ENCODE results near the gene SRC. TPM values are rescaled to one million over a fixed set of nuclear protein-coding genes. Genes with fewer than 3 reads are reported as not detected.

The SRC gene
- total RNA-seq, 1 donor from 2014 or later: 20.7 TPM

GRCh38 chr20:37381621-37382471 is 35.9 kb downstream of the SRC start:
- DNase-seq (ENCODE audit: low spot score): no peak

GRCh38 chr20:37382482-37383120 is 36.7 kb downstream of the SRC start:
- DNase-seq (ENCODE audit: low spot score): no peak

DNA sequence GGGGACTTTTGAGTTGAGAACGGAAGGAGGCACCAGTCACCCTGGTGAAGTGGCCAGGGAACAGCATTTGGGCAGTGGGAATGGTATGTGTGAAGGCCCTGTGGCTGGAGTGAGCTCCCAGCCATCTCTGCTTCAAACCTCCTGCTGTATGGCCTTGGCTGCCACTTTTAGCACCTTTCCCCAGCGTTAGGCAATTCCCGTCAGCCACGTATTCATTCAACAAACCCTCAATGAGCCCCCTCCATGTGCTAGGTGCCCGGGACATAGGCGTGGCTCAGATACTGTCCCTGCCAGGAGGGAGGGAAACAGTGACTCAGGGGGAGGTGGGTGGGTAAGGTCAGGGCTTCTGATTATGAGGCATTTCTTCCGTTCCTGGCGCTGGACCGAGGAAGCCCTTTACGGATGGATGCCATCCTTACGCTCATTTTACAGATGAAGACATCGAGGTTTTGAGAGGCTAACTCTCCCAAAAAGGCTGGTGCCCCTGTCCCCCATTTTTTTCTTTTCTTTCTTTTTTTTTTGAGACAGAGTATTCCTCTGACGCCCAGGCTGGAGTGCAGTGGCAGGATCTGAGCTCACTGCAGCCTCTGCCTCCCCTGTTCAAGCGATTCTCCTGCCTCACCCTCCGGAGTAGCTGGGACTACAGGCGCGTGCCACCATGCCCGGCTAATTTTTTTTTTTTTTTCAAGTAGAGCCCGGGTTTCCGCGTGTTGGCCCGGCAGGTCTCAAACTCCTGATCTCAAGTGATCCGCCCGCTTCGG is 37.5 kb downstream of the SRC start:
- DNase-seq (ENCODE audit: low spot score): no peak

DNA sequence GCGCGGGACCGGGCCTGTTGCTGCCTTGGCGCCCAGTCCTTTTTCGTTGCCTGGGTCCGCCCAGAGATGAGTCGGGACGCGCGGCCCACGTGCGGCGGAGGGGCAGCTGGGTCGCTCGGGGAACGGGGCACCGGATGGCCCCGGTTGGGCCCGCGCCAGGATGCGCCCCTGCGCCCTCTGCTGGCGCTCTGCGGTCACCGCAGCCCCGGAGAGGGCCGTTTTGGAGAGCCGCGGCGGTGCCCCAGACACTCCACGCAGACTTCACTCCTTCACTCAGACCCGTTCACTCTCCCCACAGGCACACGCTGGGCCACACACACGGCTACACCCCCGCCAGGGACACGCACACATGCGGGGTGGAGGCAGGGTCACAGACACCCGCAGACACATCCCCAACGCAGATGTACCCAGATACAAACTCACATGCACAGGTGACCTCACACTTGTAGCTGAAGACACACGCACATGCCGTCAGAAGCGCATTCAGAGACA is 38.8 kb downstream of the SRC start:
- peak; percentile 58 for DNase-seq (ENCODE audit: low spot score)

DNA sequence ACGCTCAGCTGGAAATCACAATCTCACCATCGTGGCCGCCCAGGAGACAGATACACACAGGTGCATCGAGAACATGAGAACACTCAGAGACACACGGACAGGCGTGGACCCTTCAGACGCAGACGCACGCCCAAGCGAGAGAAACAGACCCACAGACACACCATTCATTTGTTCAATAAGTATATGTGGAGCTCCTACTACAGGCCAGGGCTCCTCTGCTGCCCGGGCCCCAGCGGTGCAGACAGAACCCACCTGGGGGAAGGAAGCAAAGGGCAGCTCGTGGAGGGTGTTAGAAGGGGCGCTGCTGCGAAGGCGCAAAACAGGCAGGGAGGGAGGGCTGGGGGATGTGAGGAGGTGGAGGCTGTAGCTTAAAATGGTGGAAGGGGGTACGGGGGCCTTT is 39.2 kb downstream of the SRC start:
- no peak for DNase-seq (ENCODE audit: low spot score)

- no peak for DNase-seq (ENCODE audit: low spot score)
Measured at GRCh38 chr20:37385659-37386504, 39.9 kb downstream of the SRC start.

DNA sequence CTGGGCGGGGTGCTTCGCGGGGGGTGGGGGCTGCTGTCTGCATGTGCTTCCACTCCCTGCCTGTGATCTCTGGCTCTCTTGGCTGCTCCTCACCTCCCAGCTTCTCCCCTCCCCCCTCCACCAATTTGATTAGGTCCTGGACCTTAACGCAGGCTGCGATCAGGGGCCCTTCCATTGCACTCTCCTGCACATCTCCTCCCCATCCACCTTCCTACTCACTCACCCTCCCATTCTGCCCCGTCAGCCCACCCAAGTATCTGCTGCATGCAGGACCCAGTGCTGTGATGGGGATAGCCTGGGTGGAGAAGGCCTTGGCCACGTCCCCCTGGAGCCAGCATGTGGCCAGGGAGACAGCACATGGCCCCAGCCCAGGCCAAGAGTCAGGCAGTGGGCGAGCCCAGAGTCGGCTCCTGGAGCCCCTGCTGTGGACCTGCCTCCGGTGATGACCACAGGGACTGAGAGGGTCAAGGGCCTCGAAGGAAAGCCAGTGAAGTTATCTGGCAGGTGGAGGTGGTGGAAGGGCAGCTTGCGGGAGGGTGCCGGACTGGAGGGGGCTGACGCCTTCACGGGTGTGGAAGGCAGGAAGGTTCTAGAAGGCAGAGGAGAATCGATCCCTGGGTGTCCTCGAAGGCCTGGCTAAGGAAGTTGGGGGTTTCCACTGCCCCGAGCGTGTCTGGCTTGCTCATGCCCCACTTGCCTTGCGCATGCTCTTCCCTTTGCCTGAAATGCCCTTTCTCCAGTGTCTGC is 40.7 kb downstream of the SRC start:
- DNase-seq (ENCODE audit: low spot score): no peak

DNA sequence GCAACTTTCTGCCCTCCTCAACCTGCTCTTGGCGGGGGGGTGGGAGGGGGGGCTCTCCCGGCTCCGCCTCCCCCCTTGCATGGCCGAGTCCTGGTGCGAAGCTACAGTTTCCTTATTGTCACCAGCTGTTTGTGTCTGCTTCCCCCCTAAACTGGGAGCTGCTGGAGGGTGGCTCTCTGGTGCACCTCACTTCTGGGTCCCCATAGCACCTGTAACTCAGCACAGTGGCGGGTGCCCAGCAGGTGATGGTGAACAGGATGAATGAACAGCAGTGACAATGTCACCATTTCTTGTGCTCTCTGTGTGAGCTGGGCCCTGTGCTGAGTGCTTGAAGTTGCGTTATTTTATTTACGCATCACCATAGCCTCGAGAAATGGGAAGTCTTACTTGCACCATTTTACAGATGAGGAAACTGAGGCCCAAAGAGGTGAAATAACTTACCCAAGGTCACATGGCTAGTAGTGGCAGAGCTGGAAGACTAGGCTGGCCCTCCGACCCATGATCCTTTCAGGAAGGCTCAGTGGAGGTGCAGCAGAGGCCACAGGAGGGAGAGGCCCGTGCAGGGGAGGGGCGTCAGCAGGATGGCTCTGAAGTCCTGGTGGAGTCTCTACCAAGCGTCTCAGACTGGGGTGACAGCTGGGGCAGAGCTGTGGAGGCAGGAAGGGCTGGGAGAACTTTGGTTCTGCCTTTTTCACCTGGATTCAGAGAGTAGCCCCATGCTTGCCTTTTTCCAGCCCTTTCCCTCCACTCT is 41.8 kb downstream of the SRC start:
- no peak for DNase-seq (ENCODE audit: low spot score)

- no peak for DNase-seq (ENCODE audit: low spot score)
Measured at GRCh38 chr20:37388831-37389230, 42.9 kb downstream of the SRC start.

DNA sequence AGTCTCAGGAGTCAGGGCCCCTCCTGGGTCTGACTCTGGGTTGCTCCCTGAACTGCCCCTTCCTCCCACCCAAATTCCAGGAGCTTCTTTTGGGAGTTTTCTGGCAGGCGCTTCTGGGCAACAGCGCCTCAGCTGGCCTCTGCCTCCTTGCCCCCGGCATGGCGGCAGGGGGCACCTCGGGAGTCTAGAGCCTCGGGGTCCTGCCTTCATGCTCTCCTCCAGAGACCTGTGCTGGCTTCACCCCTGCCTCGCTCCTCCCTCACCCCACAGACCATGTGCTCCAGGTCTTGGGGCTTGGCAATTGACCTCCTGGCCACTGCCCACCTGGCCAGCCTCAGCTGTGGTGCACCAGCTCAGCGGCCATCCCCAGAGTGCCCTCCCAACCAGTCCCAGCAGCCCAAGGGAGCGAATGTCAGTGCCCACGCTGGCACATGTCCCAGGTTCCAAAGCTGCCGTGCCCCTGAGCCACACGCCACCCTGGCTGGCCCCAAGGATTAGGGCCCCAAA is 43.4 kb downstream of the SRC start:
- DNase-seq (ENCODE audit: low spot score): no peak

DNA sequence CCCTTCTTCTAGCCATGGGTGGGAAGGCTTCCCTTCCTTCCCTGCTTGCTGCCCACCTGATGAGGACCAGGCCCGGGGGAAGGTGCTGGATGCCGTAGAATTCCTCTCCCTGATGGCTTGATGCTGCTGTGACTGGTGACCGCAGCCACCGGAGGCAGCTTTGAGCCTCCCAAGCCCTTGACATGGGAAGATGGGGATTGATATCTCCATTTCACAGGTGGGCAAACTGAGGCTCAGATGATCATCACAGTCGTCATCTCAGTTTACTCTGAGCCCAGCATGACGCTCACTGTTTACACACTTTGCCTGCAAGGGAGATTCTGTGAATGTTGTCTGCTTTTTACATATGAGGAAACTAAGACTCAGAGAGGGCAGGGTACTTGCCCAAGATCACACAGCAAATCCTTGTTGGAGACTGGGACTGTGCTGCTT is 43.9 kb downstream of the SRC start:
- no peak for DNase-seq (ENCODE audit: low spot score)

- no peak for DNase-seq (ENCODE audit: low spot score)
Measured at GRCh38 chr20:37390503-37390890, 44.6 kb downstream of the SRC start.

DNA sequence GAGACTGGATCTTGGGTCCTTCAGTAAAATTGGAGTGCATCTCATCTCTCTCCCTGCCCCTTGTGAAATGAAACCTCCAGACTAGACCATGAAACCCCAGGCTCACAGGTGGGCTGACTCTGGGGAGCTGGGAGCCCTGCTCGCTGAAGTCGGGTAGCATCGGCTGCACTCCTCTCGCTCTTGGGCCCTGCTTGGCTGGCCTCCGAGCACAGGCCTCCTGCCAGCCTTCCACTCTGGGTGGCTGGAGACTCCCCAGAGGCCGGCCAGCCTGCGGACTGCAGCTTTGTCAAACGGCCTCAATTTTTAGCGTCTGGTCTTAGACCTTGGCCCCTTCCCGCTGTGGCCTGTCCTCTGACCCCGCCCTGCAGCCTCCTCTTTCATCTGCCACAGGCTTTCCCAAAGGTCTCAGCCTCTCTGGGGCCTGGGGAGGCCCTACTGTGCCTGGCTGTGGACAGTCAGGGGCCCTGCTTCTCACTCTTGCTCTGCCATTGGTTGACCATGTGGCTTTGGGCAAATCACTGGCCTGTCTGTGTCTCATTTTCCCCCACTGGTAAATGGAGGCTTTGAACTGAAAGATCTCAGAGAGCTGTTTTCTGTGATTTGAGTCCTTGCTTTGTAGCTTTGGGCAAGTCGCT is 45.1 kb downstream of the SRC start:
- DNase-seq (ENCODE audit: low spot score): no peak

DNA sequence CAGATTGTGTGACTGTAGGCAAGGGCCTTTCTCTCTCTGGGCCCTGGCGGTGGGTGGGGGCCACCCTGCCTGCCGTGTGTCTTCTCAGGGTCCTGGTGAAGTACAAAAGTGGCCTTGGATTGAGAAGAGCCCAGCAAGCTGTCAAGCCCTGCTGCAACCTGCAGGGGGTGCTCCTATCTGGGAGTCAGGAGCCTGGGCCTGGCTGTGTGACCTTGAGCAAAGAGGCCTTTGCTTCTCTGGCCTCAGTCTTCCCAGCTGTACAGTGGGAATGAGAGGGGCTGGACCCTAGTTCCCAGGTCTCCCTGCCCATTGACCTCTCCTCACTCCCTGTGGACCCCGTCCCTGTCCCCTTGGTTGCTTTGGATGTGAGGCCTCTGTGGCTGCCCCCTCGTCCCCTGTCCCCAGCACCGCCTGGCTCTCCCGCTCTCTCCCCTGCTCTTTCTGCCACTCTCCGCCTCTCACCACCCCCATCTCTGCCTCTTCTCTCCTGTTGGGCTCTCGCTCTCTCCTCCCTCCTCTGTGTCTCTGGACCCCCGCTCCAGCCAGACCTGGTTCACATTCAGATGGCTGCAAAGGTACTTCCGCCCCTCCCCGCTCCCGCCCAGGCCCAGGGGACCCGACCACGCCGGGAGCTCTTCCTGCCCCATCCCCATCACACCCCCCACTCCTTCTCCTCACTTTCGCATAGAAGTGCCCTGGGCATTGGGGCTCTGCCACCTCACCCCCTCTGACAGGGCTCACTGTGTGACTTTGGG is 46.7 kb downstream of the SRC start:
- no peak for DNase-seq (ENCODE audit: low spot score)

DNA sequence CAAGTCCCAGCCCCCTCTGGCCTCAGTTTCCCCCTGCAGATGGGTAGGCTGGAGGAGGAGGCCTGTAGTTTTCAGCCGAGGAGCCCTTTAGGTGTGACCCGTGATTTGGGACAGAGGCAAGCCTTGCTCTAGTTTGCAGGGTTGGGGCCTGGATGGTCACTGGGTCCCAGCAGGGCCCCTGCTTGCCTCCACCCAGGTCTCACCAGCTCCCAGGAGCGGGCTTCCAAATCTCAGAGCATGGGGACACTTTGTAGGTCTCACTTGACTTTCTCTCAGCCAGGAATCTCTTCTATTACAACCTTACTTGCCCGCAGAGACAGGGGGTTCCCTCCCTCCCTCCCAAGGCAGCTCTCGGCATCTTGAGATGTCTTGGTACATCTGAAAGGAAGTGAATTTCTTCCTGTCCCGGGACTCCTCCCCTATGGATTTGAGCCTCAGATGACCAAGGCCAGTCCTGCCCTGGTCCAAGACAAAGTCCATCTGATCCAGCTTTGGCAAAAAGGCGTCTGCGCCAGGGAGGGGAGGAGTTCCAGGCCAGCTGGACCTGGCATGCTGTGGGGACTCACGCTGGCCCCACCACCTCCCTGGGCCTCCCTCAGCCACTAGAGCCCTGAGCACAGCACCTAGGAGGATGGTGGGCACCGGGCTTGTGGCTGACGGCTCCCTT is 47.4 kb downstream of the SRC start:
- no peak for DNase-seq (ENCODE audit: low spot score)

- no peak for DNase-seq (ENCODE audit: low spot score)
Measured at GRCh38 chr20:37393863-37394542, 48.1 kb downstream of the SRC start.
